HepG2 (cell line): ENCODE results near the gene BTBD17. TPM values are rescaled to one million over a fixed set of nuclear protein-coding genes. Genes with fewer than 3 reads are reported as not detected.

Source experiments
- ATAC-seq: fragments of 200-7000 bp; cut with Tn5 transposase; 3 replicates; pipeline ENCODE4 v1.9.1; 2020; ENCODE audit warnings: mild to moderate bottlenecking, moderate library complexity
- BruUV-seq: library from RNA; stranded (reverse); fragments of 400-500 nt; replicated peaks from 2 replicates; lab custom pipeline; 2021; lab: Mats Ljungman, UMichigan
- CTCF ChIA-PET: fragments of 300-600 bp; formaldehyde crosslinking; extraction: SDS; loops from one replicate; lab custom pipeline; 2021; ENCODE audit warnings: low total read pairs, inconsistent platforms, low intra/inter-chr PET ratio; lab: Yijun Ruan, JAX
- POLR2A ChIA-PET: fragments of 350-600 bp; sonication (Branson Sonifier 250); formaldehyde crosslinking; loops from one replicate; lab custom pipeline; 2020; ENCODE audit warnings: antibody characterized with exemption, inconsistent platforms; lab: Yijun Ruan, JAX
- DNase-seq: peaks from one replicate; pipeline ENCODE4 v3.0.0-alpha.2; 2015; ENCODE audit warnings: low spot score
- FAIRE-seq: peaks from 3 replicates; lab custom pipeline; 2011; peaks lifted over from hg19 to GRCh38; lab: Jason Lieb, UNC
- H2AFZ ChIP-seq: one replicate; pipeline ENCODE4 v1.6.1; 2011; ENCODE audit warnings: low read length, inconsistent platforms
- H3K27ac ChIP-seq: fragments of 300-600 bp; 3 replicates; pipeline ENCODE4 v1.8.0; 2011; ENCODE audit warnings: mixed run types, mild to moderate bottlenecking, mixed read lengths, low read length, inconsistent platforms; ENCODE audit not compliant: insufficient read depth; ENCODE audit errors: extremely low read length
- H3K27me3 ChIP-seq, 2 experiments: fragments of 200-600 bp in 1 of 2; 2 replicates in 1 of 2; 3 replicates in 1 of 2; pipeline versions ENCODE4 v1.6.0 to v1.8.0; 2011; ENCODE audit warnings: low read length in 2 of 2, mild to moderate bottlenecking in 2 of 2, moderate library complexity in 2 of 2, inconsistent platforms in 1 of 2; ENCODE audit not compliant: insufficient read depth in 2 of 2, control insufficient read depth in 1 of 2
- H3K36me3 ChIP-seq, 2 experiments: fragments of 200-600 bp in 1 of 2; replicated peaks in 1 of 2; 2 replicates in 1 of 2; 3 replicates in 1 of 2; pipeline versions ENCODE4 v1.5.1 to v1.8.0; 2011; ENCODE audit warnings: low read length in 2 of 2, inconsistent platforms in 1 of 2; ENCODE audit not compliant: insufficient read depth in 2 of 2, control insufficient read depth in 1 of 2
- H3K4me1 ChIP-seq: 2 replicates; pipeline ENCODE4 v1.5.1; 2012; ENCODE audit warnings: low read length, inconsistent platforms; ENCODE audit not compliant: insufficient read depth
- H3K4me2 ChIP-seq: 2 replicates; pipeline ENCODE4 v1.6.0; 2011; ENCODE audit warnings: low read depth, low read length, inconsistent platforms
- H3K4me3 ChIP-seq, 3 experiments: fragments of 200-600 bp in 1 of 3; sonication (generic), shearing (Covaris generic) in 1 of 3; replicated peaks in 1 of 3; 2 replicates each; pipeline ENCODE4 v1.5.1; 2011 to 2016; ENCODE audit warnings: low read length in 3 of 3, inconsistent platforms in 2 of 3, low read depth in 2 of 3, mild to moderate bottlenecking in 2 of 3, control low read depth in 1 of 3, mixed read lengths in 1 of 3; ENCODE audit not compliant: insufficient read depth in 1 of 3
- H3K79me2 ChIP-seq: one replicate; pipeline ENCODE4 v1.6.1; 2011; ENCODE audit warnings: low read length, inconsistent platforms; ENCODE audit not compliant: insufficient read depth
- H3K9ac ChIP-seq: 2 replicates; pipeline ENCODE4 v1.6.0; 2011; ENCODE audit warnings: mild to moderate bottlenecking, low read depth, low read length, inconsistent platforms; ENCODE audit not compliant: insufficient read depth
- H3K9me3 ChIP-seq: 2 replicates; pipeline ENCODE4 v1.5.1; 2012; ENCODE audit warnings: mild to moderate bottlenecking, low read length
- H4K20me1 ChIP-seq: 2 replicates; pipeline ENCODE4 v1.6.0; 2011; ENCODE audit warnings: inconsistent platforms, mild to moderate bottlenecking, low read length, moderate library complexity; ENCODE audit not compliant: insufficient read depth
- NPAS2 ChIP-seq: sonication (generic); formaldehyde crosslinking; IDR thresholded peaks from 2 replicates; pipeline ENCODE4 v1.8.0; 2022; ENCODE audit warnings: mild to moderate bottlenecking, missing genetic modification reagents, borderline replicate concordance
- SMAD9 ChIP-seq: sonication (generic); formaldehyde crosslinking; IDR thresholded peaks from 2 replicates; pipeline ENCODE4 v1.5.1; 2020; ENCODE audit warnings: mild to moderate bottlenecking, missing genetic modification reagents
- TCF12 ChIP-seq, 2 experiments: fragments of 450-650 bp in 1 of 2; sonication (generic) in 1 of 2; formaldehyde crosslinking in 1 of 2; IDR thresholded peaks; 2 replicates each; pipeline versions ENCODE4 v1.6.1 to v1.8.0; 2017 to 2022; ENCODE audit warnings: antibody characterized with exemption in 1 of 2, mild to moderate bottlenecking in 1 of 2, missing genetic modification reagents in 1 of 2, moderate library complexity in 1 of 2
- TOPORS ChIP-seq: sonication (generic); formaldehyde crosslinking; IDR thresholded peaks from 2 replicates; pipeline ENCODE4 v1.8.0; 2023; ENCODE audit warnings: mild to moderate bottlenecking, missing genetic modification reagents
- ZNF572 ChIP-seq: sonication (generic); formaldehyde crosslinking; IDR thresholded peaks from 2 replicates; pipeline ENCODE4 v1.5.1; 2020; ENCODE audit warnings: mild to moderate bottlenecking, missing genetic modification reagents
- WGBS: methylation state at CpG from one replicate; pipeline ENCODE4 v1.1.6; 2017; ENCODE audit warnings: low lambda C conversion rate; 5-methylcytosine and 5-hydroxymethylcytosine counted together
- in situ Hi-C: cut with HindIII; loops from 2 replicates; pipeline ENCODE4 v1.10.0; 2017; ENCODE audit warnings: low pct_unique_long_range_greater_than_20kb; ENCODE audit not compliant: extremely low pct_ligation_motif_present
- intact Hi-C: fragments of 100-400 bp; cut with micrococcal nuclease; formaldehyde crosslinking; loops from one replicate; pipeline ENCODE4 v1.10.0; 2022; ENCODE audit not compliant: unreplicated experiment
- polyA plus RNA-seq, 8 experiments: library from polyadenylated mRNA; depleted of rRNA in 3 of 8; stranded (reverse) in 7 of 8; unstranded in 1 of 8; fragments of >200 nt; fragmentation: Illumina TruSeq in 4 of 8; extraction: Trizol in 4 of 8; gene quantifications; 2 replicates each; pipeline versions ENCODE4 v1.2.1 to v1.2.3, GENCODE V29; 2011 to 2016; ENCODE audit warnings: low read depth in 4 of 8, missing spikeins in 1 of 8, mixed read lengths in 1 of 8; ENCODE audit not compliant: insufficient read depth in 1 of 8
- total RNA-seq, 5 experiments: library from RNA; depleted of rRNA; stranded (reverse); fragments of >200 nt; fragmentation: Illumina TruSeq; extraction: Trizol; gene quantifications; 2 replicates each; pipeline ENCODE4 v1.2.3, GENCODE V29; 2016; ENCODE audit warnings: low read depth in 1 of 5
- TF ChIP-seq, protein P1 (sequence below): sonication (generic); formaldehyde crosslinking; IDR thresholded peaks from 2 replicates; pipeline ENCODE4 v1.9.0; 2022; ENCODE audit warnings: missing genetic modification reagents, mild to moderate bottlenecking, borderline replicate concordance
- TF ChIP-seq, protein P2 (sequence below): sonication (generic); formaldehyde crosslinking; conservative IDR thresholded peaks from 2 replicates; pipeline ENCODE4 v1.4.0; 2020; ENCODE audit warnings: mild to moderate bottlenecking, missing genetic modification reagents, moderate library complexity

The BTBD17 gene
- total and polyA plus RNA-seq, 2 of the 13 experiments (the other 11 are each of a cell fraction or from before 2014, with no cell fraction given) = not detected

DNA sequence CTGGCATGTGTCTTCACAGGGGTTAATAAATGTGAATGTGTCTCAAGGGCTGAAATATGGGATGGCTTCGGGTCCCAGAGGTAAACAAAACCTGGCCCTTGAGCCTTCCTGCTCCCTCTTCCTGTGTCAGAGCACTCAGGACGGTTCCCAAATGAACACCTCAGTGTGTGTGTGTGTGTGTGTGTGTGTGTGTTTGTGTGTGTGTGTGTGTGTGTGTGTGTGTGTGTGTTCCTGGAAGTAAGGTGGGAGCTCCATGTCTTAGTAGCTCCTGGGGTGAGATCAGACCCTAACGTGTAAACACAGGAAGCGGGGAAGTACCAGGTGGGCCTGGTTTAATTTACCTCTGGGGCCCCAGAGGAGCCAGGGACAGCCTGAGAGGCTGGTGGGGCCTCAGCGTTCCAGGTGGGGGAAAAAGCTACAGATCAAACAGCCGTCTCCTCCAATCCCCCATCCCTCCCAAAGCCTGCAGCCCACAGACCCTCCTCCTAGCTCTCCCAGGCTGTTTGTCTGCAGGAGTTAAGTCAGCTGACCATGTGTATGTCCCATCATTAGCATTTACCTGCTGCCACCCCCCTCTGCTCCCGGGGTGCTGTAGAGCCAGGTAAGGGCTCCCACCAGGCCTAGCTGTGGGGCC is 29.5 kb downstream of the BTBD17 start:
- Histone ChIP-seq H3K27me3 (peaks cover 5 to 50% of the 10 kb centered on the region in 2 experiments), H3K4me3 (no peak overlapping the region), H4K20me1 (no peaks in the 10 kb centered on the region), H2AFZ (no peak overlapping the region), H3K27ac (no peak overlapping the region), H3K36me3 (no peaks in the 10 kb centered on the region), H3K9me3 (no peaks in the 10 kb centered on the region), H3K4me1 (no peaks in the 10 kb centered on the region), H3K9ac (no peak overlapping the region), H3K4me2 (no peak overlapping the region), H3K79me2 (no peaks in the 10 kb centered on the region)
- TF ChIP-seq, protein P1, sequence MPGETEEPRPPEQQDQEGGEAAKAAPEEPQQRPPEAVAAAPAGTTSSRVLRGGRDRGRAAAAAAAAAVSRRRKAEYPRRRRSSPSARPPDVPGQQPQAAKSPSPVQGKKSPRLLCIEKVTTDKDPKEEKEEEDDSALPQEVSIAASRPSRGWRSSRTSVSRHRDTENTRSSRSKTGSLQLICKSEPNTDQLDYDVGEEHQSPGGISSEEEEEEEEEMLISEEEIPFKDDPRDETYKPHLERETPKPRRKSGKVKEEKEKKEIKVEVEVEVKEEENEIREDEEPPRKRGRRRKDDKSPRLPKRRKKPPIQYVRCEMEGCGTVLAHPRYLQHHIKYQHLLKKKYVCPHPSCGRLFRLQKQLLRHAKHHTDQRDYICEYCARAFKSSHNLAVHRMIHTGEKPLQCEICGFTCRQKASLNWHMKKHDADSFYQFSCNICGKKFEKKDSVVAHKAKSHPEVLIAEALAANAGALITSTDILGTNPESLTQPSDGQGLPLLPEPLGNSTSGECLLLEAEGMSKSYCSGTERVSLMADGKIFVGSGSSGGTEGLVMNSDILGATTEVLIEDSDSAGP (CRISPR knock-in tag) = no peak
- TF ChIP-seq TOPORS = no peak
- no peak for TF ChIP-seq SMAD9 (CRISPR knock-in tag)
- no peak for TF ChIP-seq TCF12 (IDR thresholded peaks at IDR 0.05)
- no peak for TF ChIP-seq TCF12 (CRISPR knock-in tag; IDR thresholded peaks at IDR 0.05)
- TF ChIP-seq ZNF572 (CRISPR knock-in tag) = no peak
- TF ChIP-seq, protein P2, sequence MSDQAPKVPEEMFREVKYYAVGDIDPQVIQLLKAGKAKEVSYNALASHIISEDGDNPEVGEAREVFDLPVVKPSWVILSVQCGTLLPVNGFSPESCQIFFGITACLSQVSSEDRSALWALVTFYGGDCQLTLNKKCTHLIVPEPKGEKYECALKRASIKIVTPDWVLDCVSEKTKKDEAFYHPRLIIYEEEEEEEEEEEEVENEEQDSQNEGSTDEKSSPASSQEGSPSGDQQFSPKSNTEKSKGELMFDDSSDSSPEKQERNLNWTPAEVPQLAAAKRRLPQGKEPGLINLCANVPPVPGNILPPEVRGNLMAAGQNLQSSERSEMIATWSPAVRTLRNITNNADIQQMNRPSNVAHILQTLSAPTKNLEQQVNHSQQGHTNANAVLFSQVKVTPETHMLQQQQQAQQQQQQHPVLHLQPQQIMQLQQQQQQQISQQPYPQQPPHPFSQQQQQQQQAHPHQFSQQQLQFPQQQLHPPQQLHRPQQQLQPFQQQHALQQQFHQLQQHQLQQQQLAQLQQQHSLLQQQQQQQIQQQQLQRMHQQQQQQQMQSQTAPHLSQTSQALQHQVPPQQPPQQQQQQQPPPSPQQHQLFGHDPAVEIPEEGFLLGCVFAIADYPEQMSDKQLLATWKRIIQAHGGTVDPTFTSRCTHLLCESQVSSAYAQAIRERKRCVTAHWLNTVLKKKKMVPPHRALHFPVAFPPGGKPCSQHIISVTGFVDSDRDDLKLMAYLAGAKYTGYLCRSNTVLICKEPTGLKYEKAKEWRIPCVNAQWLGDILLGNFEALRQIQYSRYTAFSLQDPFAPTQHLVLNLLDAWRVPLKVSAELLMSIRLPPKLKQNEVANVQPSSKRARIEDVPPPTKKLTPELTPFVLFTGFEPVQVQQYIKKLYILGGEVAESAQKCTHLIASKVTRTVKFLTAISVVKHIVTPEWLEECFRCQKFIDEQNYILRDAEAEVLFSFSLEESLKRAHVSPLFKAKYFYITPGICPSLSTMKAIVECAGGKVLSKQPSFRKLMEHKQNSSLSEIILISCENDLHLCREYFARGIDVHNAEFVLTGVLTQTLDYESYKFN (CRISPR knock-in tag) = no peak
- no peak for TF ChIP-seq NPAS2
- no peak for FAIRE-seq
- ATAC-seq = no peak
- no TSS peak for BruUV-seq
- intact Hi-C loops = no loop called here
- WGBS = 13% methylated on average over 7 of the region's 7 CpGs
- POLR2A ChIA-PET = no interaction called here
- CTCF ChIA-PET = no interaction called here
- DNase-seq = no peak
- in situ Hi-C loops = no loop called here
